Choroid plexus epithelial cell (primary cell): ENCODE data around the gene OBP2B.

ENCODE experiments used
- DNase-seq: peaks from one replicate; pipeline ENCODE4 v3.0.0-alpha.2; 2010; ENCODE audit warnings: low read depth
- H3K4me3 ChIP-seq: 2 replicates; pipeline ENCODE4 v1.5.1; 2011; ENCODE audit warnings: low read depth, mild to moderate bottlenecking, control low read depth, low read length, moderate library complexity
- TF ChIP-seq, protein P1 (sequence below): conservative IDR thresholded peaks from 2 replicates; pipeline ENCODE4 v1.5.1; 2011; ENCODE audit warnings: low read depth, mild to moderate bottlenecking, control low read depth, inconsistent platforms, low read length, moderate library complexity

Gene OBP2B

GRCh38 chr9:133163504-133164172 lies 45.4 kb downstream of the OBP2B start, which contains the start of gene GBGT1:
Gene GBGT1, minus strand, starts transcription at chr9:133163914. Its CDS starts 1,502 bp downstream, at chr9:133162412.
- DNase-seq: peak; percentile 26
- H3K4me3 ChIP-seq: peak within 1 kb of the TSS; percentile 67
- TF ChIP-seq, protein P1, sequence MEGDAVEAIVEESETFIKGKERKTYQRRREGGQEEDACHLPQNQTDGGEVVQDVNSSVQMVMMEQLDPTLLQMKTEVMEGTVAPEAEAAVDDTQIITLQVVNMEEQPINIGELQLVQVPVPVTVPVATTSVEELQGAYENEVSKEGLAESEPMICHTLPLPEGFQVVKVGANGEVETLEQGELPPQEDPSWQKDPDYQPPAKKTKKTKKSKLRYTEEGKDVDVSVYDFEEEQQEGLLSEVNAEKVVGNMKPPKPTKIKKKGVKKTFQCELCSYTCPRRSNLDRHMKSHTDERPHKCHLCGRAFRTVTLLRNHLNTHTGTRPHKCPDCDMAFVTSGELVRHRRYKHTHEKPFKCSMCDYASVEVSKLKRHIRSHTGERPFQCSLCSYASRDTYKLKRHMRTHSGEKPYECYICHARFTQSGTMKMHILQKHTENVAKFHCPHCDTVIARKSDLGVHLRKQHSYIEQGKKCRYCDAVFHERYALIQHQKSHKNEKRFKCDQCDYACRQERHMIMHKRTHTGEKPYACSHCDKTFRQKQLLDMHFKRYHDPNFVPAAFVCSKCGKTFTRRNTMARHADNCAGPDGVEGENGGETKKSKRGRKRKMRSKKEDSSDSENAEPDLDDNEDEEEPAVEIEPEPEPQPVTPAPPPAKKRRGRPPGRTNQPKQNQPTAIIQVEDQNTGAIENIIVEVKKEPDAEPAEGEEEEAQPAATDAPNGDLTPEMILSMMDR: no peak

DNA sequence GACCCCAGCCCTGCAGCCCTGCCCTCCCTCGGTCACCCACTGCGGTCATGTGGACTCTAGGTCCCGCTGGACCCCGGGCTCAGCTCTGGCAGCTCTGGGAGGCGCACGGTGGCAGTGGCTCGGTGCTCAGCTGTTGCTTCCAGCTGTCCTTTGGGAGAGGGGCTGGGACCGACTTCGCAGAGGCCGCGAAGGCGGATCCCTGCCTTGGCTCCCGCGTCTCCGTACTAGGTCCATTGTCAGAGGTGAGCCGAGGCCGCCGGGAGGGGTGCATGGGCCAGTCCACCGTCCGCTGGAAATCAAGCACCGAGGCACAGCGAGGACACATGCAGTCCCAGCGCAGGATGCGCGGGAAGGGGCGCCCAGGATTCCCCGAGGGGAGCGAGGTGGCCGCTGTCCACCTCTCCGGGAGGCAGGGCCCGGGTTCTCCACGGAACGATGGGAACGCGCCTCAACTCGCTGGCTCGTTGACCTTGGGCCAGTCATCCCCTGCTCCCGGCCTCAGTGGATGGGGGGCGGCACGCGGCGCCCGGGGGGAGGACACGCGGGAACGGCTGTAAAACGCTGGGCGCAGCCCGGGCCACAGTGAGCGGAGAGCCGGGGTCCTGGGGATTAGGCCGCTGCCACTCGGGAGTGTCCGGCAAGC lies 46.1 kb downstream of the OBP2B start:
- TF ChIP-seq, protein P1: no peak
- peak overlapping the region; percentile 67 for H3K4me3 ChIP-seq

DNA sequence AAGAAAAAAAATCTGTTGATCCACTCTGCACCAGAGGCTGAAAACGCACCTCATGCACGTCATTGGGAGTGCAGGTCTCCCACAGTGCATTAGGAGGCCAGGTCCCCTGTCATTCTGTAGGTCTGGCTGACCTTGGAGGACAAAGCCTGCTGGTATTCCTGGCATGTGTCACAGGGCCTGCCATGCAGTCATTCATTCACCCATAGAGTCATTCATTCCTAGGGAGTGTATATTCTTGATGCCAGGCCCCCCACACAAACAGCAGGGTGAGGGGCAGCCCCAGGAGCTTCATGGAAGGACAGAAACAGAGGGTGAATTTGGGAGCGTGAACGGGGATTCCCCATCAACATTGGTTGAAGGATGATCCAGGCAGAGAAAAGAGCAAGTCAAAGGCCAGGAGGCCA lies 47.5 kb downstream of the OBP2B start:
- TF ChIP-seq, protein P1: no peak

More for the DNA sequence above, 46.1 kb downstream of the OBP2B start:
- DNase-seq: no peak

DNA sequence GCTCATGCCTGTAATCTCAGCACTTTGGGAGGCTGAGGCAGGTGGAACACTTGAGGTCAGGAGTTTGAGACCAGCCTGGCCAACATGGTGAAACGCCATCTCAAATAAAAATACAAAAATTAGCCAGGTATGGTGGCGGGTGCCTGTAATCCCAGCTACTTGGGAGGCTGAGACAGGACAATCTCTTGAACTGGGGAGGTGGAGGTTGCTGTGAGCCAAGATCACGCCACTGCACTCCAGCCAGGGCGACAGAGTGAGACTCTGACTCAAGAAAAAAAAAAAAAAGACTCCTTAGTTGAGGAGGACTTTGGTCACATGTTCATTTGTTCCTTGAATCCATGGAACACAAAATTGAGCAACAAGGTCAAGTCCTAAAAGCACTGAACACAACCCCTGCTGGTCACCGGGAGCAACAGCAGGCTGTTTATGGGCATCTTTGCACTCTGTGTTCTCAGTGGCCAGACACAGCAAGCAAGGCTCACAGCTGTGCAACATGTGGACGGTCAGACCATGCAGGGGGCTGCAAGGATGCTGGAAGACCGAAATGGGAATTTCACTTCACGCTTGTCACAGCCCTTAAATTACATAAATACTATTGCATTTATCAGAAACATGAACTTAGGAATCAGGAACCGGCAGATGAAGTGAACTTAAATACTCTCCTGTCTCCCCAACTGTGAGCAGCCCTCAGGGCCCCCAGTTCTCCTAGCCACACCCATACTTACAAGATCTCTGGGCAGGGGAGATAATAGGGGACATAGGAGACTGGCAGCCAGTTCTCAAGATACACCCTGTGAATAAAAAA lies 48.1 kb downstream of the OBP2B start:
- TF ChIP-seq, protein P1: peak; percentile 88
- peak; percentile 91 for DNase-seq
- no peak overlapping the region for H3K4me3 ChIP-seq

More for the DNA sequence above, 47.5 kb downstream of the OBP2B start:
- H3K4me3 ChIP-seq: no peak overlapping the region
- no peak for DNase-seq

DNA sequence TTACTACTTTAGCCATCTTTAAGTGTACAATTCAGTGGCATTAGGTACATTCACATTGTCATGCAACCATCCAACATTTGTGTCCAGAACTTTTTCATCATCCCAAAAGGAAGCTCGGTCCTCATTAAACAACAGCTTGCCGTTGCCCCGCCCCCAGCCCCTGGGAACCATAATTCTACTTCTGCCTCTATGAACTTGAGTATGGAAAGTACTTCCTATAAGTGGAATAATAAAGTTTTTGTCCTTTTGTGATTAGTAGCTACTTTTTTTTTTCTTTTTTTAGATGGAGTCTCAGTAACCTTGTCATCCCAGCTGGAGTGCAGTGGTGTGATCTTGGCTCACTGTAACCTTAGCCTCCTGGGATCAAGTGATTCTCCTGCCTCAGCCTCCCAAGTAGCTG lies 50.4 kb downstream of the OBP2B start:
- TF ChIP-seq, protein P1: no peak
- DNase-seq: no peak
- no peak overlapping the region for H3K4me3 ChIP-seq
